ENCODE measurements around the gene USP53.

DNA sequence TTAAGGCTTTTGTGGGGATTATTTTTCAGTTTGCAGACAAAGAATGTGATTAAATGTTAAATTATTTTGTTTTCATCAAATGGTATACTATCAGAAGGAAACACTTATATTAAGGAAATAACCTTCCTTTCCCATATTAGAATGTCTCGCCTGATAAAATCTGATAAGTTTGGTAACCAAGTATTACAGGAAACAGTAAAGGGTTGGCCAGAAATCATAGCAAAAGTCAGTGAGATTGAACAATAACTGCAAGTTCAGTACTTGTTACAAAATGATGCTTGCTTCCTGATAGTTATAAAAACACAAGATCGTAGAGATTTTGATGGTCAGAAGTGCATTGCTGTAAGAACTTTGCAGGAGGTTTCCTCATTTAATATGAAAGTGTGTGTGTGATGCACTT lies 68.9 kb downstream of the USP53 start:
- TF ChIP-seq, protein P1, sequence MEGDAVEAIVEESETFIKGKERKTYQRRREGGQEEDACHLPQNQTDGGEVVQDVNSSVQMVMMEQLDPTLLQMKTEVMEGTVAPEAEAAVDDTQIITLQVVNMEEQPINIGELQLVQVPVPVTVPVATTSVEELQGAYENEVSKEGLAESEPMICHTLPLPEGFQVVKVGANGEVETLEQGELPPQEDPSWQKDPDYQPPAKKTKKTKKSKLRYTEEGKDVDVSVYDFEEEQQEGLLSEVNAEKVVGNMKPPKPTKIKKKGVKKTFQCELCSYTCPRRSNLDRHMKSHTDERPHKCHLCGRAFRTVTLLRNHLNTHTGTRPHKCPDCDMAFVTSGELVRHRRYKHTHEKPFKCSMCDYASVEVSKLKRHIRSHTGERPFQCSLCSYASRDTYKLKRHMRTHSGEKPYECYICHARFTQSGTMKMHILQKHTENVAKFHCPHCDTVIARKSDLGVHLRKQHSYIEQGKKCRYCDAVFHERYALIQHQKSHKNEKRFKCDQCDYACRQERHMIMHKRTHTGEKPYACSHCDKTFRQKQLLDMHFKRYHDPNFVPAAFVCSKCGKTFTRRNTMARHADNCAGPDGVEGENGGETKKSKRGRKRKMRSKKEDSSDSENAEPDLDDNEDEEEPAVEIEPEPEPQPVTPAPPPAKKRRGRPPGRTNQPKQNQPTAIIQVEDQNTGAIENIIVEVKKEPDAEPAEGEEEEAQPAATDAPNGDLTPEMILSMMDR (IDR thresholded peaks at IDR 0.05; ENCODE audit: insufficient read depth, low read depth, low read length): no peak
- no peak for TF ChIP-seq EZH2 (IDR thresholded peaks at IDR 0.05; ENCODE audit: insufficient read depth, low read length)
